DOHH2 (cell line): ENCODE measurements around the gene PAN3.

Source experiments
- H3F3A ChIP-seq: fragments of 200-600 bp; sonication (generic), shearing (Covaris generic); 2 replicates; pipeline ENCODE4 v1.6.0; 2016; ENCODE audit warnings: antibody characterized with exemption, mild to moderate bottlenecking; ENCODE audit not compliant: control insufficient read depth, insufficient read depth
- H3K27ac ChIP-seq: fragments of 200-600 bp; sonication (generic); 2 replicates; pipeline ENCODE4 v1.5.1; 2014; ENCODE audit warnings: low read depth, mild to moderate bottlenecking, low read length, moderate library complexity
- H3K27me3 ChIP-seq: fragments of 200-600 bp; sonication (generic); 2 replicates; pipeline ENCODE4 v1.6.1; 2014; ENCODE audit warnings: mild to moderate bottlenecking, low read length, mixed read lengths; ENCODE audit not compliant: control insufficient read depth
- H3K36me3 ChIP-seq: fragments of 200-600 bp; sonication (generic); 2 replicates; pipeline ENCODE4 v1.6.1; 2014; ENCODE audit warnings: mild to moderate bottlenecking, low read length, moderate library complexity, mixed read lengths; ENCODE audit not compliant: control insufficient read depth
- H3K4me1 ChIP-seq: fragments of 200-600 bp; sonication (generic); 2 replicates; pipeline ENCODE4 v1.6.1; 2014; ENCODE audit warnings: mild to moderate bottlenecking, low read length, mixed read lengths; ENCODE audit not compliant: control insufficient read depth
- H3K4me2 ChIP-seq: fragments of 200-600 bp; sonication (generic); 2 replicates; pipeline ENCODE4 v1.6.0; 2014; ENCODE audit warnings: mild to moderate bottlenecking, low read length, moderate library complexity
- H3K4me3 ChIP-seq: fragments of 200-600 bp; sonication (generic); 2 replicates; pipeline ENCODE4 v1.5.1; 2014; ENCODE audit warnings: mild to moderate bottlenecking, low read length, mixed read lengths
- H3K79me2 ChIP-seq: fragments of 200-600 bp; sonication (generic); 2 replicates; pipeline ENCODE4 v1.6.1; 2014; ENCODE audit warnings: mild to moderate bottlenecking, low read length, mixed read lengths; ENCODE audit not compliant: control insufficient read depth
- H3K9me2 ChIP-seq: fragments of 200-600 bp; sonication (generic); replicated peaks from 2 replicates; pipeline ENCODE4 v1.6.1; 2014; ENCODE audit warnings: mild to moderate bottlenecking, low read length, mixed read lengths; ENCODE audit not compliant: control insufficient read depth
- H3K9me3 ChIP-seq: fragments of 200-600 bp; sonication (generic); 2 replicates; pipeline ENCODE4 v1.6.1; 2014; ENCODE audit warnings: antibody characterized with exemption, low read length, mixed read lengths; ENCODE audit not compliant: control insufficient read depth, insufficient read depth
- H4K20me1 ChIP-seq: fragments of 200-600 bp; sonication (generic); 2 replicates; pipeline ENCODE4 v1.6.0; 2014; ENCODE audit warnings: low read depth, mild to moderate bottlenecking, antibody characterized with exemption, low read length, moderate library complexity; ENCODE audit not compliant: control insufficient read depth, insufficient read depth
- EZH2phosphoT487 ChIP-seq: fragments of 200-600 bp; sonication (generic); IDR thresholded peaks from 2 replicates; pipeline ENCODE4 v1.6.1; 2017; ENCODE audit warnings: borderline replicate concordance, mild to moderate bottlenecking, antibody characterized with exemption, low read length, moderate library complexity, mixed read lengths
- TF ChIP-seq, protein P1 (sequence below): fragments of 200-600 bp; sonication (generic); IDR thresholded peaks from one replicate; pipeline ENCODE4 v1.5.1; 2014; ENCODE audit warnings: antibody characterized with exemption, mild to moderate bottlenecking, low read depth, low read length; ENCODE audit not compliant: poor library complexity, severe bottlenecking

Gene PAN3

DNA sequence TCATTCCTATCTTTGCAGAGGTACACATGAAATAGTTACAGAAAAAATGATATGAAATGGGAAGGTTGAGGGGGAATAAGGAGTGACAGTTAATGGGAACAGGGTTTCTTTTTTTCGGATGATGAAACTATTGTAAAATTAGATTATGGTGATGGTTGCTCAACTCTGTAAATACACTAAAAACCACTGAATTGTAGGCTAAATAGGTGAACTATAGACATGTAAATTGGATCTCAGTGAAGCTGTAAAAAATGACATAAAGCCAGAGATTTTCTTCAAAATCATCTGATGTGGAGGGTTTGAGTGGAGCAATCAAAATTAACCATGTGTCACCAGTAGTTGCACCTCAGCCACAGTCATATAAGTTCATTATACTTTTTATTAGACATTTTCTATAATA is 31.4 kb upstream of the PAN3 start:
- H4K20me1 ChIP-seq, result no peaks in the 10 kb centered on the region
- H3K36me3 ChIP-seq, result no peaks in the 10 kb centered on the region
- H3K4me3 ChIP-seq, result no peak overlapping the region
- H3F3A ChIP-seq, result no peaks in the 10 kb centered on the region
- no peaks in the 10 kb centered on the region for H3K4me1 ChIP-seq
- no peaks in the 10 kb centered on the region for H3K9me3 ChIP-seq
- TF ChIP-seq, protein P1, sequence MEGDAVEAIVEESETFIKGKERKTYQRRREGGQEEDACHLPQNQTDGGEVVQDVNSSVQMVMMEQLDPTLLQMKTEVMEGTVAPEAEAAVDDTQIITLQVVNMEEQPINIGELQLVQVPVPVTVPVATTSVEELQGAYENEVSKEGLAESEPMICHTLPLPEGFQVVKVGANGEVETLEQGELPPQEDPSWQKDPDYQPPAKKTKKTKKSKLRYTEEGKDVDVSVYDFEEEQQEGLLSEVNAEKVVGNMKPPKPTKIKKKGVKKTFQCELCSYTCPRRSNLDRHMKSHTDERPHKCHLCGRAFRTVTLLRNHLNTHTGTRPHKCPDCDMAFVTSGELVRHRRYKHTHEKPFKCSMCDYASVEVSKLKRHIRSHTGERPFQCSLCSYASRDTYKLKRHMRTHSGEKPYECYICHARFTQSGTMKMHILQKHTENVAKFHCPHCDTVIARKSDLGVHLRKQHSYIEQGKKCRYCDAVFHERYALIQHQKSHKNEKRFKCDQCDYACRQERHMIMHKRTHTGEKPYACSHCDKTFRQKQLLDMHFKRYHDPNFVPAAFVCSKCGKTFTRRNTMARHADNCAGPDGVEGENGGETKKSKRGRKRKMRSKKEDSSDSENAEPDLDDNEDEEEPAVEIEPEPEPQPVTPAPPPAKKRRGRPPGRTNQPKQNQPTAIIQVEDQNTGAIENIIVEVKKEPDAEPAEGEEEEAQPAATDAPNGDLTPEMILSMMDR, result no peak
- TF ChIP-seq EZH2phosphoT487, result no peak
- H3K9me2 ChIP-seq, result no peaks in the 10 kb centered on the region
- H3K27me3 ChIP-seq, result peaks cover 12% of the 10 kb centered on the region
- no peak overlapping the region for H3K4me2 ChIP-seq
- no peak overlapping the region for H3K27ac ChIP-seq
- no peaks in the 10 kb centered on the region for H3K79me2 ChIP-seq

DNA sequence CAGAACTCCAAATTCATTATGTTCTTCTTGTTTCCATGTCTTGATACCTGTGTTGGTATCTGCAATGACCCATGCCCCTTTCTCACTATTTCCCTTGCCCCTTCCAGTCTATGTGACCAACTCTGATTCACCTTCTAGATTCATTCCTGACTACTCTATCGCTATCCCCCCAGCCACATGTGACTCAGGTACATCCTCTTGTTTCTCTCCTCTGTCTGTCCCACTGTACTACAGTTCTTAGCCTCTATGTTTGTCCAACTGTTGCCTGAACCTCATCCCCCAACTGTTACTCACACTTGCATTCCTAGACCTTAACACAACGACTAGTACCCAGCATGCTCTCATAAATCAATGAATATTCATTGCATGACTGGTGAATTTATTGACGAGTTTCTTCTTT is 27.9 kb upstream of the PAN3 start:
- Histone ChIP-seq H3K4me2 (no peak overlapping the region), H4K20me1 (no peaks in the 10 kb centered on the region), H3F3A (no peaks in the 10 kb centered on the region), H3K4me1 (no peaks in the 10 kb centered on the region), H3K27me3 (peaks cover 9% of the 10 kb centered on the region; the same call in 1 of the 2 replicates), H3K27ac (no peak overlapping the region), H3K79me2 (no peaks in the 10 kb centered on the region), H3K9me2 (no peaks in the 10 kb centered on the region), H3K4me3 (no peak overlapping the region), H3K36me3 (no peaks in the 10 kb centered on the region), H3K9me3 (no peaks in the 10 kb centered on the region)
- TF ChIP-seq, protein P1, result no peak
- no peak for TF ChIP-seq EZH2phosphoT487

DNA sequence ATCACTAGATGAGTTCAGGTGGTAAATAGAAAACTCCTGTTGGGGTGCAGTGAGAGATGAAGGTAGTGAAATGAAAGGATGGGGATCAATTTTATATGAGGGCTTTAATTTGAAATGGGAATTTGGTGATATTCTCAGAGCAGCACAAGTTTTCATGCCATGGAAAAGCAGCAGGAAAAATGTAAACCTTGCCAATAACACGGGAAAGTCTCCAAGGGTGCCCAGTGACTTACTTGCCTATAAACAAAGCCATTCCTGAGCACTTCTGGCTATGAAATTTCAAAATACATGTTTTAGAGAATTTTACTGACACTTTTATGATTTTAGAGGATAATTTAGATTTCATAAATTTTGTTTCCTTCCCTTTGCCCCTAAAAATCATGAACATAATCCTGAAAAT is 21.6 kb upstream of the PAN3 start:
- no peaks in the 10 kb centered on the region for H3K9me2 ChIP-seq
- no peaks in the 10 kb centered on the region for H3K9me3 ChIP-seq
- H3K36me3 ChIP-seq, result no peaks in the 10 kb centered on the region
- H3K4me2 ChIP-seq, result no peak overlapping the region
- no peaks in the 10 kb centered on the region for H4K20me1 ChIP-seq
- H3K4me1 ChIP-seq, result no peaks in the 10 kb centered on the region
- no peaks in the 10 kb centered on the region for H3K79me2 ChIP-seq
- H3K4me3 ChIP-seq, result no peak overlapping the region
- no peaks in the 10 kb centered on the region for H3K27me3 ChIP-seq
- H3F3A ChIP-seq, result no peaks in the 10 kb centered on the region
- TF ChIP-seq EZH2phosphoT487, result no peak
- TF ChIP-seq, protein P1, result no peak
- no peak overlapping the region for H3K27ac ChIP-seq
